GM23248 (cell line): Measurements from ENCODE around the gene SH2D5. TPM values are rescaled to one million over a fixed set of nuclear protein-coding genes. Genes with fewer than 3 reads are reported as not detected.

ENCODE experiments used
- DNase-seq: peaks from one replicate; pipeline ENCODE4 v3.0.0-alpha.2; 2015
- H2AFZ ChIP-seq: fragments of 200-600 bp; sonication (generic); 2 replicates; pipeline ENCODE4 v1.6.1; 2016; ENCODE audit warnings: antibody characterized with exemption
- H3F3A ChIP-seq: fragments of 200-600 bp; sonication (generic); 2 replicates; pipeline ENCODE4 v1.6.1; 2016; ENCODE audit warnings: mild to moderate bottlenecking, antibody characterized with exemption, mixed run types; ENCODE audit not compliant: insufficient read depth
- H3K27ac ChIP-seq: fragments of 200-600 bp; sonication (generic); 2 replicates; pipeline ENCODE4 v1.5.1; 2016; ENCODE audit warnings: mild to moderate bottlenecking
- H3K27me3 ChIP-seq: fragments of 200-600 bp; sonication (generic); replicated peaks from 2 replicates; pipeline ENCODE4 v1.6.1; 2016; ENCODE audit warnings: mild to moderate bottlenecking; ENCODE audit not compliant: insufficient read depth
- H3K36me3 ChIP-seq: fragments of 200-600 bp; sonication (generic); 2 replicates; pipeline ENCODE4 v1.6.1; 2016; ENCODE audit warnings: low read depth, mild to moderate bottlenecking
- H3K4me1 ChIP-seq: fragments of 200-600 bp; sonication (generic); 2 replicates; pipeline ENCODE4 v1.6.1; 2016; ENCODE audit warnings: mild to moderate bottlenecking; ENCODE audit not compliant: insufficient read depth
- H3K4me2 ChIP-seq: fragments of 200-600 bp; sonication (generic); one replicate; pipeline ENCODE4 v1.6.1; 2016; ENCODE audit warnings: mild to moderate bottlenecking; ENCODE audit not compliant: unreplicated experiment
- H3K4me3 ChIP-seq: fragments of 200-600 bp; sonication (generic); 2 replicates; pipeline ENCODE4 v1.5.1; 2016; ENCODE audit warnings: mild to moderate bottlenecking
- H3K79me2 ChIP-seq: fragments of 200-600 bp; sonication (generic); 2 replicates; pipeline ENCODE4 v1.6.1; 2016; ENCODE audit warnings: mild to moderate bottlenecking; ENCODE audit not compliant: insufficient read depth
- H3K9ac ChIP-seq: fragments of 200-600 bp; sonication (generic); 2 replicates; pipeline ENCODE4 v1.6.1; 2016; ENCODE audit warnings: mild to moderate bottlenecking
- H3K9me2 ChIP-seq: fragments of 200-600 bp; sonication (generic); 2 replicates; pipeline ENCODE4 v1.6.1; 2016; ENCODE audit warnings: mixed run types, mild to moderate bottlenecking, moderate library complexity; ENCODE audit not compliant: insufficient read depth
- H3K9me3 ChIP-seq: fragments of 200-600 bp; sonication (generic); one replicate; pipeline ENCODE4 v1.6.1; 2017; ENCODE audit warnings: low read depth
- H4K20me1 ChIP-seq: fragments of 200-600 bp; sonication (generic); 2 replicates; pipeline ENCODE4 v1.6.0; 2016; ENCODE audit not compliant: insufficient read depth
- EZH2 ChIP-seq: fragments of 200-600 bp; sonication (generic); IDR thresholded peaks from 2 replicates; pipeline ENCODE4 v1.6.1; 2018; ENCODE audit warnings: antibody characterized with exemption, mild to moderate bottlenecking; ENCODE audit not compliant: insufficient read depth, poor library complexity, severe bottlenecking
- EZH2phosphoT487 ChIP-seq: fragments of 200-600 bp; sonication (generic); IDR thresholded peaks from 2 replicates; pipeline ENCODE4 v1.6.1; 2018; ENCODE audit warnings: antibody characterized with exemption, moderate library complexity, mild to moderate bottlenecking, low read depth; ENCODE audit not compliant: insufficient read depth
- WGBS, 2 experiments: methylation state at CpG; one replicate each; pipeline ENCODE4 v1.1.6; 2015 to 2017; ENCODE audit warnings: low lambda C conversion rate in 2 of 2, low coverage in 1 of 2; ENCODE audit errors: missing lambda C conversion rate in 2 of 2; 5-methylcytosine and 5-hydroxymethylcytosine counted together
- in situ Hi-C: fragments of 300-500 bp; cut with MboI; formaldehyde crosslinking; loops from 2 replicates; pipeline ENCODE4 v1.15.0; 2020
- polyA plus RNA-seq: library from polyadenylated mRNA; unstranded; fragments of >200 nt; fragmentation: Nextera tagmentation; extraction: Ambion mirVana; gene quantifications from 2 replicates; pipeline ENCODE4 v1.2.1, GENCODE V29; 2016
- total RNA-seq: library from RNA; depleted of rRNA; stranded (reverse); fragments of >200 nt; shearing (Covaris generic); gene quantifications from 2 replicates; pipeline ENCODE4 v1.2.3, GENCODE V29; 2014

Gene SH2D5
- total and polyA plus RNA-seq, 2 experiments from 2014 or later, result 1.1 to 1.4 TPM

GRCh38 chr1:20729990-20730689, 2.4 kb downstream of the SH2D5 start:
- no peaks in the 10 kb centered on the region for H3K36me3 ChIP-seq
- no peaks in the 10 kb centered on the region for H3K9me3 ChIP-seq
- peaks cover 8% of the 10 kb centered on the region; the same call in 1 of the 2 replicates for H3K4me1 ChIP-seq
- peaks cover 11% of the 10 kb centered on the region for H3F3A ChIP-seq
- no peak overlapping the region for H3K4me2 ChIP-seq
- H3K79me2 ChIP-seq, result no peaks in the 10 kb centered on the region
- H3K27me3 ChIP-seq, result peaks cover 17% of the 10 kb centered on the region
- in situ Hi-C loops, result no loop called here
- 21 to 33% methylated on average over 12 to 19 of the region's 19 CpGs for WGBS, 2 experiments
- no peaks in the 10 kb centered on the region for H3K9me2 ChIP-seq
- no peak for DNase-seq
- H3K4me3 ChIP-seq, result no peak overlapping the region
- H4K20me1 ChIP-seq, result no peaks in the 10 kb centered on the region
- H3K27ac ChIP-seq, result no peak overlapping the region
- no peak overlapping the region for H2AFZ ChIP-seq
- no peak overlapping the region for H3K9ac ChIP-seq
- TF ChIP-seq EZH2 (no peak), EZH2phosphoT487 (no peak)

- H3K4me2 ChIP-seq, result no peak overlapping the region
- peaks cover 8% of the 10 kb centered on the region; the same call in 1 of the 2 replicates for H3K4me1 ChIP-seq
- WGBS, 2 experiments, result 58 to 63% methylated on average over 13 to 14 of the region's 14 CpGs
- no peaks in the 10 kb centered on the region for H3K9me3 ChIP-seq
- H3K27ac ChIP-seq, result no peak overlapping the region
- in situ Hi-C loops, result no loop called here
- H3F3A ChIP-seq, result peaks cover 11% of the 10 kb centered on the region
- no peak for TF ChIP-seq EZH2phosphoT487
- TF ChIP-seq EZH2, result no peak
- no peak for DNase-seq
- no peak overlapping the region for H2AFZ ChIP-seq
- H3K36me3 ChIP-seq, result no peaks in the 10 kb centered on the region
- H3K4me3 ChIP-seq, result no peak overlapping the region
- no peaks in the 10 kb centered on the region for H4K20me1 ChIP-seq
- no peak overlapping the region for H3K9ac ChIP-seq
- peaks cover 17% of the 10 kb centered on the region for H3K27me3 ChIP-seq
- no peaks in the 10 kb centered on the region for H3K9me2 ChIP-seq
- no peaks in the 10 kb centered on the region for H3K79me2 ChIP-seq
These were observed 3.2 kb downstream of the SH2D5 start for GRCh38 chr1:20729155-20729931.

DNA sequence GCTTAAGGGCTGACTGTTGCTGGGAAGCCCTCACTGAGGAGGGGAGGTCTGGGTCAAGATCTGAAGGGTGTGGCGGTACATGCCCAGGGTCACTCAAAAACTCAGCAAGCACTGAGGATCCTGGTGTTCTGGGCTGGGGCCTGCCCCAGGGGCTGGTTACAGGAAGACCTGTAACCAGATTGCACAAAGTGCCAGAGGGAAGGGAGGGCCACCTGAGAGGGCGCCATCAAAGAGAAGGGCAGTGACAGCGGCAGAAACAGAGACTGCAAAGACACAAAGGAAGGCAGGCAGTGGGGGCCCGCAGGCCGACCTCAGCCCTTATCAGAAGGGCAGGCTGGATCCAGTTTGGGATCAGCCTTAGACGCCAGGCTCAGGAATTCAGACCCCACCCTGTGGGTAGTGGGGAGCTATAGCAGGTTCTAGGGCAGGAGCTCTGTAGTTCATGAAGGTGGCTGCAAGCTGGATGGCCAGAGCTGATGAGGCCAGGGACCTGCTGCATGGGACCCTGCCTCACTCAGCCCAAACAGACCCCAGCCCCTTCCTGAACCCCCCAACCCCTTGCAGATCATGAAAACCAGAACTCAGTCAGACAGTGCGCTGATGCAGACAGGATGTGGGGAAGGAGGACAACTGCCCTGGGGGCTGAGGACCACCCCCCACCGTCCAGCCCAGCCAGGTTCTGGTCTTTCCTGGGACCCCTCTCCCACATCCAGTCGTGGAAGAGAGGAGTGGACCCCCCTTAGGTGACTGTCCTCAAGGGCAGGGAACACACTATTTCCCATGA, 3.9 kb downstream of the SH2D5 start:
- H3K79me2 ChIP-seq, result no peaks in the 10 kb centered on the region
- peaks cover 17% of the 10 kb centered on the region for H3K27me3 ChIP-seq
- H3K36me3 ChIP-seq, result no peaks in the 10 kb centered on the region
- in situ Hi-C loops, result no loop called here
- H3K4me1 ChIP-seq, result peaks cover 4% of the 10 kb centered on the region; the same call in 1 of the 2 replicates
- H3K4me3 ChIP-seq, result no peak overlapping the region
- WGBS, 2 experiments, result 69 to 72% methylated on average over 8 to 9 of the region's 9 CpGs
- no peaks in the 10 kb centered on the region for H4K20me1 ChIP-seq
- no peak overlapping the region for H3K4me2 ChIP-seq
- TF ChIP-seq EZH2 (no peak), EZH2phosphoT487 (no peak)
- DNase-seq, result no peak
- H3K9ac ChIP-seq, result no peak overlapping the region
- no peaks in the 10 kb centered on the region for H3K9me3 ChIP-seq
- no peaks in the 10 kb centered on the region for H3K9me2 ChIP-seq
- no peak overlapping the region for H3K27ac ChIP-seq
- peaks cover 4% of the 10 kb centered on the region for H3F3A ChIP-seq
- H2AFZ ChIP-seq, result no peak overlapping the region

- TF ChIP-seq EZH2phosphoT487, result no peak
- TF ChIP-seq EZH2, result no peak
- Histone ChIP-seq H3K27ac (no peak overlapping the region), H3K27me3 (peaks cover 17% of the 10 kb centered on the region), H3F3A (no peaks in the 10 kb centered on the region), H3K4me3 (no peak overlapping the region), H2AFZ (no peak overlapping the region), H4K20me1 (no peaks in the 10 kb centered on the region), H3K4me2 (no peak overlapping the region), H3K79me2 (no peaks in the 10 kb centered on the region), H3K36me3 (no peaks in the 10 kb centered on the region), H3K9me3 (no peaks in the 10 kb centered on the region), H3K9ac (no peak overlapping the region), H3K9me2 (no peaks in the 10 kb centered on the region), H3K4me1 (no peaks in the 10 kb centered on the region; the same call in 1 of the 2 replicates)
- DNase-seq, result no peak
- in situ Hi-C loops, result no loop called here
- 46 to 50% methylated on average over 13 of the region's 13 CpGs for WGBS, 2 experiments
These were observed 4.7 kb downstream of the SH2D5 start for GRCh38 chr1:20727746-20728316.
